ENCODE results near the gene CDKAL1.

CDKAL1 gene

GRCh38 chr6:20979076-20979475, 444.8 kb downstream of the CDKAL1 start:
- H4K8ac ChIP-seq (ENCODE audit: low read depth, low read length) = no peak overlapping the region
- H3K4ac ChIP-seq (ENCODE audit: low read length) = no peak overlapping the region
- no peak overlapping the region for H2BK12ac ChIP-seq (ENCODE audit: low read length)
- H2BK15ac ChIP-seq (ENCODE audit: low read length) = no peak overlapping the region
- no peak overlapping the region for H3K27ac ChIP-seq (replicated peaks; ENCODE audit: low read length)
- H2BK5ac ChIP-seq (ENCODE audit: low read length) = no peak overlapping the region
- H2BK120ac ChIP-seq (ENCODE audit: low read depth, low read length) = no peak overlapping the region
- H4K91ac ChIP-seq (ENCODE audit: low read depth, low read length, poor library complexity) = no peak overlapping the region
- H3K4me3 ChIP-seq (ENCODE audit: low read length in 2 of 2) = no peak overlapping the region
- no peak overlapping the region for H2AK5ac ChIP-seq (ENCODE audit: low read depth, low read length)
- no peak overlapping the region for H3K9ac ChIP-seq (ENCODE audit: low read depth, low read length, poor library complexity)
- DNase-seq (ENCODE audit: low spot score) = no peak
- peaks cover 0 to under 1% of the 10 kb centered on the region in 2 donors for H3K4me1 ChIP-seq (ENCODE audit: control insufficient read depth in 2 of 2, insufficient read depth in 1 of 2, low read depth in 1 of 2, low read length in 2 of 2)
- no peaks in the 10 kb centered on the region for H3K36me3 ChIP-seq (replicated peaks in 1 of 2; ENCODE audit: control insufficient read depth in 2 of 2, insufficient read depth in 2 of 2, low read length in 2 of 2)
- H2AFZ ChIP-seq (ENCODE audit: low read length) = no peak overlapping the region
- H3K4me2 ChIP-seq (ENCODE audit: insufficient read depth, low read length, poor library complexity, severe bottlenecking) = no peak overlapping the region
- no peaks in the 10 kb centered on the region for H3K79me1 ChIP-seq (ENCODE audit: low read depth, low read length)
- H3K27me3 ChIP-seq (ENCODE audit: control insufficient read depth in 3 of 3, insufficient read depth in 3 of 3, low read depth in 1 of 3, low read length in 3 of 3) = no peaks in the 10 kb centered on the region
- H3K23ac ChIP-seq (ENCODE audit: low read depth, low read length, poor library complexity) = no peak overlapping the region
- H3K18ac ChIP-seq (ENCODE audit: low read length) = no peak overlapping the region
- WGBS, 2 donors (ENCODE audit: extremely low coverage in 2 of 2, insufficient read length in 2 of 2, insufficient replicate concordance in 1 of 2) = no CpG with 5 or more reads among the region's 1 CpG
- H3K9me3 ChIP-seq (replicated peaks in 1 of 2; ENCODE audit: control insufficient read depth in 2 of 2, insufficient read depth in 1 of 2, low read depth in 1 of 2, low read length in 2 of 2) = peaks cover 0 to 3% of the 10 kb centered on the region in 2 donors
- no peak overlapping the region for H3K14ac ChIP-seq (ENCODE audit: low read length)

- H2BK15ac ChIP-seq (ENCODE audit: low read length) = no peak overlapping the region
- H3K4me3 ChIP-seq (ENCODE audit: low read length in 2 of 2) = no peak overlapping the region
- H4K91ac ChIP-seq (ENCODE audit: low read depth, low read length, poor library complexity) = no peak overlapping the region
- no peak overlapping the region for H2BK12ac ChIP-seq (ENCODE audit: low read length)
- no CpG with 5 or more reads among the region's 5 CpGs for WGBS, 2 donors (ENCODE audit: extremely low coverage in 2 of 2, insufficient read length in 2 of 2, insufficient replicate concordance in 1 of 2)
- no peak overlapping the region for H3K9ac ChIP-seq (ENCODE audit: low read depth, low read length, poor library complexity)
- no peak overlapping the region for H3K4ac ChIP-seq (ENCODE audit: low read length)
- H3K14ac ChIP-seq (ENCODE audit: low read length) = no peak overlapping the region
- no peak overlapping the region for H2BK5ac ChIP-seq (ENCODE audit: low read length)
- no peaks in the 10 kb centered on the region for H3K4me1 ChIP-seq (ENCODE audit: control insufficient read depth in 2 of 2, insufficient read depth in 1 of 2, low read depth in 1 of 2, low read length in 2 of 2)
- no peak overlapping the region for H3K27ac ChIP-seq (replicated peaks; ENCODE audit: low read length)
- no peak overlapping the region for H2AFZ ChIP-seq (ENCODE audit: low read length)
- no peak overlapping the region for H4K8ac ChIP-seq (ENCODE audit: low read depth, low read length)
- H3K23ac ChIP-seq (ENCODE audit: low read depth, low read length, poor library complexity) = no peak overlapping the region
- no peak overlapping the region for H2BK120ac ChIP-seq (ENCODE audit: low read depth, low read length)
- no peak for DNase-seq (ENCODE audit: low spot score)
- H3K4me2 ChIP-seq (ENCODE audit: insufficient read depth, low read length, poor library complexity, severe bottlenecking) = no peak overlapping the region
- no peak overlapping the region for H2AK5ac ChIP-seq (ENCODE audit: low read depth, low read length)
- no peak overlapping the region for H3K18ac ChIP-seq (ENCODE audit: low read length)
- H3K36me3 ChIP-seq (replicated peaks in 1 of 2; ENCODE audit: control insufficient read depth in 2 of 2, insufficient read depth in 2 of 2, low read length in 2 of 2) = no peaks in the 10 kb centered on the region
- H3K9me3 ChIP-seq (replicated peaks in 1 of 2; ENCODE audit: control insufficient read depth in 2 of 2, insufficient read depth in 1 of 2, low read depth in 1 of 2, low read length in 2 of 2) = peaks cover 7 to 8% of the 10 kb centered on the region in 2 donors
- H3K27me3 ChIP-seq (ENCODE audit: control insufficient read depth in 3 of 3, insufficient read depth in 3 of 3, low read depth in 1 of 3, low read length in 3 of 3) = no peaks in the 10 kb centered on the region
- no peaks in the 10 kb centered on the region for H3K79me1 ChIP-seq (ENCODE audit: low read depth, low read length)
Measured at GRCh38 chr6:20983961-20984360, 449.7 kb downstream of the CDKAL1 start.

- Histone ChIP-seq H3K9me3 (replicated peaks in 1 of 2; ENCODE audit: control insufficient read depth in 2 of 2, insufficient read depth in 1 of 2, low read depth in 1 of 2, low read length in 2 of 2) (peaks cover 7 to 8% of the 10 kb centered on the region in 2 donors), H4K91ac (ENCODE audit: low read depth, low read length, poor library complexity) (no peak overlapping the region)
- no CpG with 5 or more reads among the region's 1 CpG for WGBS, 2 donors (ENCODE audit: extremely low coverage in 2 of 2, insufficient read length in 2 of 2, insufficient replicate concordance in 1 of 2)
Measured at GRCh38 chr6:20985821-20986220, 451.6 kb downstream of the CDKAL1 start.

GRCh38 chr6:20991910-20992309, 457.7 kb downstream of the CDKAL1 start:
- H3K79me1 ChIP-seq (ENCODE audit: low read depth, low read length) = peaks cover 2% of the 10 kb centered on the region
- no peak overlapping the region for H2BK120ac ChIP-seq (ENCODE audit: low read depth, low read length)
- H3K23ac ChIP-seq (ENCODE audit: low read depth, low read length, poor library complexity) = no peak overlapping the region
- H2AK5ac ChIP-seq (ENCODE audit: low read depth, low read length) = no peak overlapping the region
- H3K27ac ChIP-seq (replicated peaks; ENCODE audit: low read length) = no peak overlapping the region
- peaks cover 0 to 4% of the 10 kb centered on the region in 2 donors for H3K9me3 ChIP-seq (replicated peaks in 1 of 2; ENCODE audit: control insufficient read depth in 2 of 2, insufficient read depth in 1 of 2, low read depth in 1 of 2, low read length in 2 of 2)
- no peak overlapping the region for H3K4ac ChIP-seq (ENCODE audit: low read length)
- DNase-seq (ENCODE audit: low spot score) = no peak
- no peak overlapping the region for H3K14ac ChIP-seq (ENCODE audit: low read length)
- no peaks in the 10 kb centered on the region for H3K36me3 ChIP-seq (replicated peaks in 1 of 2; ENCODE audit: control insufficient read depth in 2 of 2, insufficient read depth in 2 of 2, low read length in 2 of 2)
- no CpG with 5 or more reads among the region's 2 CpGs for WGBS, 2 donors (ENCODE audit: extremely low coverage in 2 of 2, insufficient read length in 2 of 2, insufficient replicate concordance in 1 of 2)
- no peak overlapping the region for H3K9ac ChIP-seq (ENCODE audit: low read depth, low read length, poor library complexity)
- no peak overlapping the region for H2AFZ ChIP-seq (ENCODE audit: low read length)
- no peak overlapping the region for H4K8ac ChIP-seq (ENCODE audit: low read depth, low read length)
- no peak overlapping the region for H2BK12ac ChIP-seq (ENCODE audit: low read length)
- H3K4me2 ChIP-seq (ENCODE audit: insufficient read depth, low read length, poor library complexity, severe bottlenecking) = no peak overlapping the region
- no peak overlapping the region for H2BK15ac ChIP-seq (ENCODE audit: low read length)
- no peak overlapping the region for H3K18ac ChIP-seq (ENCODE audit: low read length)
- H3K27me3 ChIP-seq (ENCODE audit: control insufficient read depth in 3 of 3, insufficient read depth in 3 of 3, low read depth in 1 of 3, low read length in 3 of 3) = no peaks in the 10 kb centered on the region
- no peak overlapping the region for H2BK5ac ChIP-seq (ENCODE audit: low read length)
- no peak overlapping the region for H3K4me3 ChIP-seq (ENCODE audit: low read length in 2 of 2)
- no peak overlapping the region for H4K91ac ChIP-seq (ENCODE audit: low read depth, low read length, poor library complexity)
- H3K4me1 ChIP-seq (ENCODE audit: control insufficient read depth in 2 of 2, insufficient read depth in 1 of 2, low read depth in 1 of 2, low read length in 2 of 2) = no peaks in the 10 kb centered on the region

More at GRCh38 chr6:20985821-20986220, 451.6 kb downstream of the CDKAL1 start:
- H3K36me3 ChIP-seq (replicated peaks in 1 of 2; ENCODE audit: control insufficient read depth in 2 of 2, insufficient read depth in 2 of 2, low read length in 2 of 2) = no peaks in the 10 kb centered on the region
- H2AK5ac ChIP-seq (ENCODE audit: low read depth, low read length) = no peak overlapping the region
- H3K4me2 ChIP-seq (ENCODE audit: insufficient read depth, low read length, poor library complexity, severe bottlenecking) = no peak overlapping the region
- H2BK12ac ChIP-seq (ENCODE audit: low read length) = no peak overlapping the region
- no peaks in the 10 kb centered on the region for H3K27me3 ChIP-seq (ENCODE audit: control insufficient read depth in 3 of 3, insufficient read depth in 3 of 3, low read depth in 1 of 3, low read length in 3 of 3)
- no peak overlapping the region for H3K23ac ChIP-seq (ENCODE audit: low read depth, low read length, poor library complexity)
- no peak overlapping the region for H2BK120ac ChIP-seq (ENCODE audit: low read depth, low read length)
- no peak for DNase-seq (ENCODE audit: low spot score)
- H3K9ac ChIP-seq (ENCODE audit: low read depth, low read length, poor library complexity) = no peak overlapping the region
- no peak overlapping the region for H2BK5ac ChIP-seq (ENCODE audit: low read length)
- no peak overlapping the region for H3K18ac ChIP-seq (ENCODE audit: low read length)
- H3K4me3 ChIP-seq (ENCODE audit: low read length in 2 of 2) = no peak overlapping the region
- no peak overlapping the region for H2AFZ ChIP-seq (ENCODE audit: low read length)
- no peak overlapping the region for H4K8ac ChIP-seq (ENCODE audit: low read depth, low read length)
- no peaks in the 10 kb centered on the region for H3K79me1 ChIP-seq (ENCODE audit: low read depth, low read length)
- H3K4ac ChIP-seq (ENCODE audit: low read length) = no peak overlapping the region
- no peaks in the 10 kb centered on the region for H3K4me1 ChIP-seq (ENCODE audit: control insufficient read depth in 2 of 2, insufficient read depth in 1 of 2, low read depth in 1 of 2, low read length in 2 of 2)
- no peak overlapping the region for H3K14ac ChIP-seq (ENCODE audit: low read length)
- H3K27ac ChIP-seq (replicated peaks; ENCODE audit: low read length) = no peak overlapping the region
- H2BK15ac ChIP-seq (ENCODE audit: low read length) = no peak overlapping the region

Data from neuronal stem cell (in vitro differentiated cells).